Right lobe of liver (tissue), 6 donors: ENCODE measurements around the gene TEDC1. TPM values are rescaled to one million over a fixed set of nuclear protein-coding genes. Genes with fewer than 3 reads are reported as not detected.

Experiments used
- ATAC-seq, 4 donors: fragments of 200-7000 bp; cut with Tn5 transposase; one replicate each; pipeline ENCODE4 v1.9.1; 2020; ENCODE audit warnings: mild to moderate bottlenecking in 4 of 4, moderate library complexity in 4 of 4
- DNase-seq, 3 donors: peaks; one replicate each; pipeline ENCODE4 v3.0.0-alpha.2; 2020
- H3K27ac ChIP-seq, 3 donors: fragments of 200-600 bp; one replicate each; pipeline ENCODE4 v1.8.0; 2022
- H3K27me3 ChIP-seq, 2 donors: fragments of 200-600 bp; one replicate each; pipeline ENCODE4 v1.8.0; 2022
- H3K36me3 ChIP-seq, 4 donors: fragments of 200-600 bp; sonication (generic) in 1 of 4; one replicate each; pipeline versions ENCODE4 v1.5.1 to v1.8.0; 2017 to 2022; ENCODE audit warnings: control low read depth in 1 of 4
- H3K4me1 ChIP-seq, 4 donors: fragments of 200-600 bp; sonication (generic) in 1 of 4; one replicate each; pipeline versions ENCODE4 v1.5.1 to v1.8.0; 2017 to 2022; ENCODE audit warnings: control low read depth in 1 of 4
- H3K4me3 ChIP-seq, 3 donors: fragments of 200-600 bp; one replicate each; pipeline ENCODE4 v1.8.0; 2022
- H3K9me3 ChIP-seq, 4 donors: fragments of 200-600 bp; sonication (generic) in 1 of 4; one replicate each; pipeline versions ENCODE4 v1.5.1 to v1.8.0; 2017 to 2022; ENCODE audit warnings: control low read depth in 1 of 4
- POLR2A ChIP-seq: fragments of 450-650 bp; IDR thresholded peaks from one replicate; pipeline ENCODE4 v1.6.1; 2017; ENCODE audit warnings: antibody characterized with exemption, mild to moderate bottlenecking
- WGBS: methylation state at CpG from one replicate; pipeline ENCODE4 v1.1.6; 2018; ENCODE audit warnings: low coverage, low lambda C conversion rate; ENCODE audit not compliant: insufficient coverage; ENCODE audit errors: missing lambda C conversion rate; 5-methylcytosine and 5-hydroxymethylcytosine counted together
- intact Hi-C, 2 donors: fragments of 100-400 bp; cut with DNase I; formaldehyde crosslinking; loops; one replicate each; pipeline versions ENCODE4 v1.11.2 to v1.14.1; 2022
- total RNA-seq, 6 experiments: library from RNA; depleted of rRNA in 2 of 6; stranded (reverse); fragments of >200 nt in 2 of 6; fragmentation: NEBNext Ultra II Directional in 3 of 6; extraction: Animal tissue kit (Norgen Biotek cat#: 25700) in 3 of 6; gene quantifications; one replicate each; pipeline versions ENCODE4 v1.1.0 to v1.2.4, GENCODE V29; 2016 to 2023
- TF ChIP-seq, protein P1 (sequence below), 4 donors: fragments of 200-600 bp in 3 of 4; fragments of 450-650 bp in 1 of 4; IDR thresholded peaks; one replicate each; pipeline versions ENCODE4 v1.5.1 to v1.8.0; 2016 to 2022; ENCODE audit warnings: antibody characterized with exemption in 4 of 4, mild to moderate bottlenecking in 2 of 4
- donor health status: DM: no; HTN: yes; CAD: no.
- donor health status: DM: no; HTN: no; CAD: no.
- donor health status: DM: no; HTN: no; CAD: no.
- donor health status: DM: no; HTN: yes; CAD: no.
- donor health status: DM: no; HTN: yes; CAD: no.

Gene TEDC1
- total RNA-seq, 6 experiments from 2014 or later: 2.2 to 8.1 (median 3.9) TPM

DNA sequence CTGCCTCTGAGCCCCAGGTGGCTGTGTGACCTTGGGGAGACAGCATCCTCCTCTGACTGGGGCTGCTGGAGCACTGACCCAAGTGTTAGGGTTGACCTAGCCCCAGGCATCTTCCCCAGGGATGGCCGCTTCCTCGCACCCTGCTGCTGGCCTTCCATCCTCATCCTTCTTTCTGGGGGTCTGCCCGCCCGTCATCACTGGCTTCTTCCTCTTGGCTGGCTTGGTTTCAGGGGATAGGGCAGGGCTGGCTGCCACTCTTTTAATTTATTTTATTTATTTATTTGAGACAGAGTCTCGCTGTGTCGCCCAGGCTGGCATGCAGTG, 3.5 kb downstream of the TEDC1 start:
- Histone ChIP-seq H3K27ac (no peak overlapping the region), H3K27me3 (no peaks in the 10 kb centered on the region), H3K4me1 (peaks cover 0 to 53% (median 23%) of the 10 kb centered on the region in 4 donors), H3K4me3 (no peak overlapping the region), H3K36me3 (peaks cover 0 to 3% (median 0%) of the 10 kb centered on the region in 4 donors), H3K9me3 (no peaks in the 10 kb centered on the region)
- TF ChIP-seq POLR2A: no peak
- TF ChIP-seq, protein P1, sequence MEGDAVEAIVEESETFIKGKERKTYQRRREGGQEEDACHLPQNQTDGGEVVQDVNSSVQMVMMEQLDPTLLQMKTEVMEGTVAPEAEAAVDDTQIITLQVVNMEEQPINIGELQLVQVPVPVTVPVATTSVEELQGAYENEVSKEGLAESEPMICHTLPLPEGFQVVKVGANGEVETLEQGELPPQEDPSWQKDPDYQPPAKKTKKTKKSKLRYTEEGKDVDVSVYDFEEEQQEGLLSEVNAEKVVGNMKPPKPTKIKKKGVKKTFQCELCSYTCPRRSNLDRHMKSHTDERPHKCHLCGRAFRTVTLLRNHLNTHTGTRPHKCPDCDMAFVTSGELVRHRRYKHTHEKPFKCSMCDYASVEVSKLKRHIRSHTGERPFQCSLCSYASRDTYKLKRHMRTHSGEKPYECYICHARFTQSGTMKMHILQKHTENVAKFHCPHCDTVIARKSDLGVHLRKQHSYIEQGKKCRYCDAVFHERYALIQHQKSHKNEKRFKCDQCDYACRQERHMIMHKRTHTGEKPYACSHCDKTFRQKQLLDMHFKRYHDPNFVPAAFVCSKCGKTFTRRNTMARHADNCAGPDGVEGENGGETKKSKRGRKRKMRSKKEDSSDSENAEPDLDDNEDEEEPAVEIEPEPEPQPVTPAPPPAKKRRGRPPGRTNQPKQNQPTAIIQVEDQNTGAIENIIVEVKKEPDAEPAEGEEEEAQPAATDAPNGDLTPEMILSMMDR (IDR thresholded peaks at IDR 0.05): no peak
- intact Hi-C loops: no loop called here
- no peak for DNase-seq
- 96% methylated on average over 4 of the region's 6 CpGs for WGBS
- ATAC-seq: no peak

DNA sequence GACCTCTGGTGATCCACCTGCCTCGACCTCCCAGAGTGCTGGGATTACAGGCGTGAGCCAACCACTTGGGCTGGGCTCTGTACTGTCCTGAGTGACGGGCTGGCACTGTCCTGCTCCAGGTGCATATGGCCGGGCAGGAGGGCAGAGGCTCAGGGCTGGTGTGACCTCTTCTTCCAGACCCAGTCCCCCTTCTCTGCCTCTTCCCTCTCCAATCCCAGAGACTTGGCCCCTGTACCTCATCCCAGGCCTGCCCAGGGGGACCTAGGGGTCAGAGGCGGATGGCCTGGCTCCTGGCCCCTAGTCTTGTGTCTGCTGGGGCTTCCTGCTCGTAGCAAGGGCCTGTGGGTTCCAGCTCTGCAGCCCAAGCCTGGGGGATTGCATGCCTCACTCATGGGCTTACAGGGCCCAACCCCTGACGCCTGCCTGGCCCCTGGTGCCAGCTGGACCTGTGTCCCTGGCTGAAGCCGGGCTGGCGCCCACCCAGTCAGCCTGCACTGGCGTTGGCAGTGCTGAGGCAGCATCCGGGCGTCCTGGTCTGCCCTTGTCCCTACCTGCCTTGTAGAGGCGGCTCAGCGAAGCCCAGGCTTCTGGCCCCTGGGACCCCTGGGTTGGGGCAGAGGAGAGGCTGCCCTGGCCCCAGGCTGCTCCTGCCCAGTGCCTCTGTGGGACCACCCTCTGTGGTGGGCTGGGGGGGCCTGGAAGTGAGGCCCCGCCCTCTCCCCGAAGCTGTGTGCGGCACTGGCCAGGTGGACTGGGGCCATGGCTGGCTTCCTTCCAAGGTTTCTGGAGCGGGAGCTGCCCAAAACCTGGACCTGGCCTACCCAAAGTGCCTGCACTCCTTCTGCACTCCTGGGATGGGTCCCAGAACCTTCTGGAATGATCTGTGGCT, 4.3 kb downstream of the TEDC1 start:
- ATAC-seq: peak; percentile 5 to 33 (median 24)

DNA sequence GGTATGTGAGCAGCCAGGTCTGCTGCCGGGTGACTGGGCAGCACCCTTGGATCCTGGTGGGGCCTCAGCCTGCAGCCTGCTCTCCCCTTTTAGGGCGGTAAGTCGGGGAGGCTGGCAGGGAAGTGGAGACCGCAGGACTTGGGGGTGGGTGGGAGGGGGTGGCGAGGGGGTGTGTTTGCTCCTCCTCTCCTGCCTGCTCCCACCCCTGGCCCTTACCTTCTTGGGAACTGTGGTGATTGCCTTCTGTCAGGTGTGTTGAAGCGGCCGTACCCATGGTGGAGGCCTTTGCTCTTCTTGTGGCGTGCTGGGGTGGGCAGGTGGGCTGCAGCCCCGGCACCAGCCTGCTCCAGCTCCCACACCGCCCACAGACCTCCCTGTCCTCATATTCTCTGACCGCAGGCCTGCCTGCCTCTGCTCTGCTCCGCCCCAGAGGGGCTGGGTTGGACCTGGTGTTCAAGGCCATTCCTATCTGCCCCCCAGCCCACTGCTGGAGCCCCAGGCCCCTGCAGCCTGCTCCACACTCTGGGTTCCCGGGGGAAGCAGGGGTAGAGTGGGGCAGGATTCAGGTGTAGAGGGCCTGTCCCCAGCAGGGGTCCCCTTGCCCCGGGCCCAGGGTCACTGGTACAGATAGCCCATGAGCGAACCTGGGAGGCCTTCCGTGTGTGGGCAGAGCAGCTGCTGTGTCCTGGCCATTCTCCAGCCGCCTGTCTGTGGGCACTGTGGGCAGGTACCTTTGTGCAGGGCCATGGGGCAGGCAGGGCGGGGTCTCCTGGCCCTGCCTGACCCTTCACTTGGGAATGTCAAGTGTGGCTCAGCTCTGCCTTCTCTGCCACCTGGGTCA, 5.2 kb downstream of the TEDC1 start:
- H3K27ac ChIP-seq: peak overlapping the region; percentile 47 to 97 (median 88)
- H3K27me3 ChIP-seq: no peaks in the 10 kb centered on the region
- peaks cover 0 to 46% (median 23%) of the 10 kb centered on the region in 4 donors for H3K4me1 ChIP-seq
- peak; percentile 73 to 91 (median 87) for DNase-seq
- no peaks in the 10 kb centered on the region for H3K9me3 ChIP-seq
- intact Hi-C loops: no loop called here
- peaks cover 0 to 3% (median 0%) of the 10 kb centered on the region in 4 donors for H3K36me3 ChIP-seq
- peak overlapping the region; percentile 16 to 50 (median 38) for H3K4me3 ChIP-seq
- peak; percentile 31 to 46 (median 42) for ATAC-seq
- WGBS: 45% methylated on average over 4 of the region's 18 CpGs
- TF ChIP-seq, protein P1 (IDR thresholded peaks at IDR 0.05): no peak
- TF ChIP-seq POLR2A: no peak

More for the DNA sequence above, 4.3 kb downstream of the TEDC1 start:
- H3K4me1 ChIP-seq: peaks cover 0 to 47% (median 23%) of the 10 kb centered on the region in 4 donors
- peak overlapping the region; percentile 47 to 97 (median 88) for H3K27ac ChIP-seq
- H3K27me3 ChIP-seq: no peaks in the 10 kb centered on the region
- WGBS: 40% methylated on average over 2 of the region's 18 CpGs
- peaks cover 0 to 3% (median 0%) of the 10 kb centered on the region in 4 donors for H3K36me3 ChIP-seq
- DNase-seq: peak; percentile 75 to 96 (median 94)
- intact Hi-C loops: no loop called here
- peak overlapping the region in 2 of 3 donors; percentile 38 to 50 for H3K4me3 ChIP-seq
- TF ChIP-seq, protein P1 (IDR thresholded peaks at IDR 0.05): no peak
- no peak for TF ChIP-seq POLR2A
- H3K9me3 ChIP-seq: no peaks in the 10 kb centered on the region

DNA sequence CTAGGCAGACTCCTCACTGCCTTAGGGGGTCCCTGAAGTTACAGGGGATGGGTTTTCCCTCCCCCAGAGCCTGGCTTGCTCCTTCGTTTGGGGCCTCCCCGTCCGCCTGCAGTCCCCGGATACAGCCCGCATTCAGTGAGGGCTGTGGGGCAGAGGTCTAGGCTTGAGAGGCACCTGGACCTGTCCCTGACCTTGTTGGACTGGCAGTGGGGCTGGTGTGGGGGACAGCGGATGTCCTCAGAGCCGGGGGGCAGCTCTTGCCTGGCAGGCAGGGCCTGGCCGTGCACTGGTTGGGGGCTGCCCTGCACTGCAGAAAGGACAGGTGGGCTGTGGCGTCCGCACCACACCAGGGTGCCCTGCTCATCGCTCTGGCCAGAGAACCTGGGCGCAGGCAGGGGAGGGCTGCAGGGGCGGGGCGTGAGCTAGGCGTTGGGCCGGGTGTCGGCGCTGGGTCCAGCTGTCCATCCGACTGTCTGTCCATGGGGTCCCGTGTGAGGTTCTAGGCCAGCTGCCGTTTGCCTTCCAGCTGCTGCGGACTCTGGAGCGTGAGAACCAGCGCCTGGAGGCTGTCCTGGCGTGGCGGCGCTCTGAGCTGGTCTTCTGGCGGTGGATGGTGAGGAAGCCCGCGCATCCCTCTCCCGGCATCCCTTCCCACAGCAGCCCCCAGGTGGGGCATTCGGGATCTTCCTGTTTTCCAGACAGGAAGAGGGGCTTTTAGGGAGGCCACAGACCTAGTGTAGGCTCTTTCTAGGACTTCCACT, 6.0 kb downstream of the TEDC1 start:
- Histone ChIP-seq H3K4me3 (peak overlapping the region in 1 of 3 donors; percentile 50), H3K4me1 (peaks cover 0 to 38% (median 19%) of the 10 kb centered on the region in 4 donors), H3K9me3 (no peaks in the 10 kb centered on the region), H3K27ac (peak overlapping the region in 2 of 3 donors; percentile 88 to 97), H3K27me3 (no peaks in the 10 kb centered on the region), H3K36me3 (peaks cover 0 to 3% (median 0%) of the 10 kb centered on the region in 4 donors)
- intact Hi-C loops: no loop called here
- DNase-seq (peak; percentile 33 to 74 (median 59)), ATAC-seq (peak in 2 of 4 donors; percentile 2 to 4)
- WGBS: no CpG with 5 or more reads among the region's 32 CpGs
- TF ChIP-seq, protein P1 (IDR thresholded peaks at IDR 0.05): no peak
- TF ChIP-seq POLR2A: no peak
